ENCODE measurements around the gene ASB2. TPM values are rescaled to one million over a fixed set of nuclear protein-coding genes. Genes with fewer than 3 reads are reported as not detected.

ASB2 gene
- total and polyA plus RNA-seq, 2 of the 8 experiments (the other 6 are each of a cell fraction or from before 2014, with no cell fraction given) = 1.0 to 2.1 TPM

GRCh38 chr14:94009767-94010166, 33.4 kb upstream of the ASB2 start:
- 82% methylated on average over 4 of the region's 4 CpGs; no CpG with 5 or more reads in 1 of the 2 experiments for WGBS, 2 experiments (ENCODE audit: extremely low coverage in 1 of 2, insufficient coverage in 1 of 2, insufficient read length in 1 of 2, insufficient replicate concordance in 2 of 2, low coverage in 1 of 2, low lambda C conversion rate in 2 of 2, missing lambda C conversion rate in 1 of 2)
- no peak overlapping the region for H2BK20ac ChIP-seq (ENCODE audit: low read length)
- ChIA-PET POLR2A (ENCODE audit: partially characterized antibody) (no interaction called here), CTCF (ENCODE audit: partially characterized antibody) (interaction anchor here (0.6 to 20.5 kb wide), 6 partner anchors 8 to 185 kb away, joined by 3 to 484 read pairs (median 4); partner anchors contain the start of gene OTUB2)
- no peak overlapping the region for H3K14ac ChIP-seq (ENCODE audit: insufficient read length)
- FAIRE-seq = no peak
- H4K91ac ChIP-seq (replicated peaks; ENCODE audit: insufficient read length, low read length) = no peak overlapping the region
- no peak overlapping the region for H3K4me3 ChIP-seq (ENCODE audit: extremely low read depth in 1 of 4, insufficient read depth in 2 of 4, low read depth in 3 of 4, low read length in 4 of 4)
- no peak overlapping the region for H4K5ac ChIP-seq (ENCODE audit: insufficient read length, low read depth, low read length)
- H3K23ac ChIP-seq (ENCODE audit: insufficient read length) = no peak overlapping the region
- peaks cover 0 to 2% of the 10 kb centered on the region in 2 experiments for H4K20me1 ChIP-seq (replicated peaks in 1 of 2; ENCODE audit: control insufficient read depth in 1 of 2, insufficient read depth in 2 of 2, low read length in 2 of 2)
- no peaks in the 10 kb centered on the region for H3K23me2 ChIP-seq (ENCODE audit: low read depth, low read length)
- H2BK120ac ChIP-seq (replicated peaks; ENCODE audit: low read depth, low read length) = no peak overlapping the region
- no peak overlapping the region for H3K56ac ChIP-seq (replicated peaks; ENCODE audit: insufficient read length, low read depth, low read length)
- peaks cover 0 to 2% (median 0%) of the 10 kb centered on the region in 4 experiments; a peak in 1 of 7 replicates for H3K27me3 ChIP-seq (replicated peaks in 1 of 4; ENCODE audit: control insufficient read depth in 3 of 4, extremely low read depth in 1 of 4, insufficient read depth in 3 of 4, low read length in 3 of 4)
- no peaks in the 10 kb centered on the region for H3K9me3 ChIP-seq (ENCODE audit: insufficient read depth in 2 of 2, low read depth in 1 of 2, low read length in 1 of 2)
- H3K4me2 ChIP-seq (ENCODE audit: insufficient read depth in 1 of 2, low read depth in 2 of 2, low read length in 2 of 2) = no peak overlapping the region
- no peak overlapping the region for H2BK12ac ChIP-seq (ENCODE audit: low read depth, low read length)
- H2AFZ ChIP-seq (ENCODE audit: low read length) = no peak overlapping the region
- H2BK5ac ChIP-seq (ENCODE audit: low read depth, low read length) = no peak overlapping the region
- H3K79me1 ChIP-seq (ENCODE audit: low read depth, low read length) = no peaks in the 10 kb centered on the region
- H3K27ac ChIP-seq (ENCODE audit: low read depth, low read length) = no peak overlapping the region
- H3K4me1 ChIP-seq (replicated peaks in 1 of 4; ENCODE audit: control insufficient read depth in 3 of 4, insufficient read depth in 4 of 4, low read length in 3 of 4) = no peaks in the 10 kb centered on the region; a peak in 1 of 7 replicates
- H2AK5ac ChIP-seq (ENCODE audit: low read depth, low read length) = no peak overlapping the region
- no peak overlapping the region for H3K4ac ChIP-seq (replicated peaks; ENCODE audit: insufficient read length, low read depth, low read length)
- H3K18ac ChIP-seq (ENCODE audit: extremely low read depth, low read length) = no peak overlapping the region
- no peak overlapping the region for H3K9ac ChIP-seq (replicated peaks in 1 of 4; ENCODE audit: extremely low read depth in 1 of 4, low read depth in 3 of 4, low read length in 3 of 4)
- H3K79me2 ChIP-seq (ENCODE audit: control insufficient read depth in 1 of 2, insufficient read depth in 2 of 2, low read length in 2 of 2) = no peaks in the 10 kb centered on the region
- DNase-seq (ENCODE audit: low read depth in 1 of 2, low spot score in 2 of 2) = no peak
- no peak overlapping the region for H2BK15ac ChIP-seq (ENCODE audit: low read length)
- no peaks in the 10 kb centered on the region for H3K36me3 ChIP-seq (ENCODE audit: control insufficient read depth in 2 of 4, insufficient read depth in 4 of 4, low read length in 3 of 4)
- H4K8ac ChIP-seq (ENCODE audit: extremely low read depth, insufficient read depth, low read length) = no peak overlapping the region
